ENCODE results near the gene TACC2.

DNA sequence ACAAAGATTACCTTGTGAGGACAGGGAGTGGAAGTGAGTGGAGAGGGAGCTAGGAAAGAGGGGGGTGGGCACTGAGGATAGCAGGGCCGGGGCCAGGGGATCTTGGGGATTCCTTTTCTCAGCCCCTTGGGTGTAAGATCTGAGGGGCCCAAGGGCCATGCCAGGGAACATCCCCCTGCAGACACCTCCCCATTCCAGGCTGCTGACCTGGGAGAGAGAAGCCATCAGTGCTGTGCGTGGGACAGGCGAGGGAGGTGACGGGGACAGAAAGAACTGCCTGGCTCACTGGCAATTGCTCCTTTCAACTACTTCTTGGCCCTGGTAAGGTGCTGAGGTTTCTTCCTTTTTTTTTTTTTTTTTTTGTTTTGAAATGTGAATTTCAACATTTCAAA lies 270.1 kb downstream of the TACC2 start:
- no peak for TF ChIP-seq CTCF (IDR thresholded peaks at IDR 0.05)
- TF ChIP-seq POLR2AphosphoS5 (IDR thresholded peaks at IDR 0.05) = no peak
- no peak for TF ChIP-seq POLR2A (IDR thresholded peaks at IDR 0.05)
- no peak for TF ChIP-seq EP300 (IDR thresholded peaks at IDR 0.05)

All from suprapubic skin (tissue), 4 donors.